GM12875 (cell line): ENCODE results near the gene EGFLAM.

ENCODE experiments used
- H3K4me3 ChIP-seq: one replicate; pipeline ENCODE4 v1.5.1; 2011; ENCODE audit warnings: low read depth, low read length, control low read depth
- CTCF ChIP-seq: IDR thresholded peaks from 2 replicates; pipeline ENCODE4 v1.5.1; 2011; ENCODE audit warnings: low read depth, mild to moderate bottlenecking, control low read depth, inconsistent platforms, low read length, moderate library complexity, borderline replicate concordance; ENCODE audit not compliant: insufficient read depth

Gene EGFLAM

GRCh38 chr5:38250763-38251448 is 7.5 kb upstream of the EGFLAM start:
- no peak overlapping the region for H3K4me3 ChIP-seq
- no peak for TF ChIP-seq CTCF

- no peak for TF ChIP-seq CTCF
- H3K4me3 ChIP-seq, result no peak overlapping the region
Measured at GRCh38 chr5:38253759-38254158, 4.6 kb upstream of the EGFLAM start.

- H3K4me3 ChIP-seq, result no peak overlapping the region
- no peak for TF ChIP-seq CTCF
Measured at GRCh38 chr5:38257308-38258041, 884 bp upstream of the EGFLAM start.

GRCh38 chr5:38258042-38258318 is 379 bp upstream of the EGFLAM start:
- no peak overlapping the region for H3K4me3 ChIP-seq
- no peak for TF ChIP-seq CTCF

- TF ChIP-seq CTCF, result no peak
- no peak overlapping the region for H3K4me3 ChIP-seq
Measured at GRCh38 chr5:38259062-38259808, 876 bp downstream of the EGFLAM start.

- TF ChIP-seq CTCF, result no peak
- H3K4me3 ChIP-seq, result no peak overlapping the region
Measured at GRCh38 chr5:38259809-38260160, 1.4 kb downstream of the EGFLAM start.
